ENCODE data around the gene RBPJL. TPM values are rescaled to one million over a fixed set of nuclear protein-coding genes. Genes with fewer than 3 reads are reported as not detected.

The RBPJL gene
- total RNA-seq, 3 donors from 2014 or later, result not detected

GRCh38 chr20:45362804-45363610, 56.4 kb downstream of the RBPJL start, which contains the start of gene SYS1:
Gene SYS1 (plus strand): TSS chr20:45363156. CDS start chr20:45363532, 376 bp downstream.
- peak; percentile 97 to 98 for DNase-seq (ENCODE audit: low spot score in 2 of 2)
- TF ChIP-seq CTCF (IDR thresholded peaks at IDR 0.05) (peak; percentile 81 to 96 (median 93)), POLR2AphosphoS5 (IDR thresholded peaks at IDR 0.05) (peak; percentile 96 to 98 (median 98)), POLR2A (IDR thresholded peaks at IDR 0.05) (peak; percentile 71)
- Histone ChIP-seq H3K4me3 (peak within 1 kb of the TSS; percentile 59 to 77 (median 62)), H3K4me1 (peaks cover 5 to 26% of the 10 kb centered on the region in 2 donors), H3K27me3 (no peaks in the 10 kb centered on the region), H3K9me3 (no peaks in the 10 kb centered on the region), H3K27ac (peak within 1 kb of the TSS; percentile 92 to 97), H3K36me3 (peaks cover 8% of the 10 kb centered on the region)
- intact Hi-C loops (cut with DNase I; ENCODE audit: low total_unique reads), result no loop called here

- TF ChIP-seq POLR2AphosphoS5 (IDR thresholded peaks at IDR 0.05) (no peak), CTCF (IDR thresholded peaks at IDR 0.05) (no peak), POLR2A (IDR thresholded peaks at IDR 0.05) (no peak)
- Histone ChIP-seq H3K4me1 (peaks cover 5 to 18% of the 10 kb centered on the region in 2 donors), H3K9me3 (no peaks in the 10 kb centered on the region), H3K27me3 (no peaks in the 10 kb centered on the region), H3K27ac (peak overlapping the region; percentile 92 to 97), H3K36me3 (peaks cover 8% of the 10 kb centered on the region), H3K4me3 (peak overlapping the region; percentile 59 to 77 (median 62))
- no peak for DNase-seq (ENCODE audit: low spot score in 2 of 2)
- intact Hi-C loops (cut with DNase I; ENCODE audit: low total_unique reads), result no loop called here
Observed at GRCh38 chr20:45363611-45364492, 57.2 kb downstream of the RBPJL start.

GRCh38 chr20:45365444-45365970, 58.9 kb downstream of the RBPJL start:
- H3K4me3 ChIP-seq, result no peak overlapping the region
- peaks cover 0 to 12% of the 10 kb centered on the region in 2 donors for H3K4me1 ChIP-seq
- no peaks in the 10 kb centered on the region for H3K27me3 ChIP-seq
- intact Hi-C loops (cut with DNase I; ENCODE audit: low total_unique reads), result no loop called here
- H3K9me3 ChIP-seq, result no peaks in the 10 kb centered on the region
- DNase-seq (ENCODE audit: low spot score in 2 of 2), result no peak
- H3K27ac ChIP-seq, result no peak overlapping the region
- peaks cover 8% of the 10 kb centered on the region for H3K36me3 ChIP-seq
- TF ChIP-seq POLR2A (IDR thresholded peaks at IDR 0.05) (no peak), CTCF (IDR thresholded peaks at IDR 0.05) (no peak), POLR2AphosphoS5 (IDR thresholded peaks at IDR 0.05) (no peak)

GRCh38 chr20:45366192-45366591, 59.6 kb downstream of the RBPJL start:
- Histone ChIP-seq H3K4me3 (no peak overlapping the region), H3K27ac (no peak overlapping the region), H3K27me3 (no peaks in the 10 kb centered on the region), H3K4me1 (peaks cover 0 to 12% of the 10 kb centered on the region in 2 donors), H3K9me3 (no peaks in the 10 kb centered on the region), H3K36me3 (peaks cover 8% of the 10 kb centered on the region)
- intact Hi-C loops (cut with DNase I; ENCODE audit: low total_unique reads), result no loop called here
- TF ChIP-seq CTCF (IDR thresholded peaks at IDR 0.05) (no peak), POLR2AphosphoS5 (IDR thresholded peaks at IDR 0.05) (no peak), POLR2A (IDR thresholded peaks at IDR 0.05) (no peak)
- no peak for DNase-seq (ENCODE audit: low spot score in 2 of 2)
